AG04449 (cell line): ENCODE results near the gene ATP8A2.

Experiments used
- CTCF ChIA-PET: fragments of 350-600 bp; formaldehyde crosslinking; extraction: SDS; loops from one replicate; lab custom pipeline; 2021; ENCODE audit warnings: antibody characterized with exemption; lab: Yijun Ruan, JAX
- POLR2A ChIA-PET: fragments of 400-600, 350-600 bp; formaldehyde crosslinking; extraction: SDS; loops from one replicate; lab custom pipeline; 2020; ENCODE audit warnings: antibody characterized with exemption, inconsistent platforms; lab: Yijun Ruan, JAX
- DNase-seq: peaks from one replicate; pipeline ENCODE4 v3.0.0-alpha.2; 2010; ENCODE audit warnings: low read depth, low spot score
- H3K4me3 ChIP-seq: 2 replicates; pipeline ENCODE4 v1.5.1; 2011; ENCODE audit warnings: low read depth, mild to moderate bottlenecking, control low read depth, low read length
- TF ChIP-seq, protein P1 (sequence below): IDR thresholded peaks from one replicate; pipeline ENCODE4 v1.5.1; 2011; ENCODE audit warnings: mild to moderate bottlenecking, moderate library complexity, low read length, control low read depth, inconsistent platforms; ENCODE audit not compliant: insufficient read depth; ENCODE audit errors: missing control alignments

ATP8A2 gene

DNA sequence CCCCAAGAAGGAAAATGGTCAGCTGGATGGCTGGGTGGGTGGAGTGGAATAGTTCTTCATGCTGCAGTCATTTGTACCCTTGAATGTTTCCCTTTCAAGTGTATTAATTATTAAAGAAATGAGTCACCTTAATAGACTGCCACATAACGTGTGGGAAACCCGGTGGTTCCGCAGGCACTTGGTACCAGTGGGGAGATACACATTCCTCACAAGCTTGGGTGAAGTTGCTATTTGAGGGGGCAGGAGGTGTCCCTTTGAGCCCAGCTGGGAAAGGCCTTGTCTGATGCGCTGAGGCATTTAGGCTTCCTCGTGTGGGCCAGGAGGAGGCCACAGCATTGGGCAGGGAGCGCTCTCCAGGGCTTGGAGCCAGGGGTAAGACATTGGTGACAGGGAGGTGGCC is 57.7 kb downstream of the ATP8A2 start:
- DNase-seq = no peak
- ChIA-PET CTCF (no interaction called here), POLR2A (no interaction called here)
- H3K4me3 ChIP-seq = no peak overlapping the region
- TF ChIP-seq, protein P1, sequence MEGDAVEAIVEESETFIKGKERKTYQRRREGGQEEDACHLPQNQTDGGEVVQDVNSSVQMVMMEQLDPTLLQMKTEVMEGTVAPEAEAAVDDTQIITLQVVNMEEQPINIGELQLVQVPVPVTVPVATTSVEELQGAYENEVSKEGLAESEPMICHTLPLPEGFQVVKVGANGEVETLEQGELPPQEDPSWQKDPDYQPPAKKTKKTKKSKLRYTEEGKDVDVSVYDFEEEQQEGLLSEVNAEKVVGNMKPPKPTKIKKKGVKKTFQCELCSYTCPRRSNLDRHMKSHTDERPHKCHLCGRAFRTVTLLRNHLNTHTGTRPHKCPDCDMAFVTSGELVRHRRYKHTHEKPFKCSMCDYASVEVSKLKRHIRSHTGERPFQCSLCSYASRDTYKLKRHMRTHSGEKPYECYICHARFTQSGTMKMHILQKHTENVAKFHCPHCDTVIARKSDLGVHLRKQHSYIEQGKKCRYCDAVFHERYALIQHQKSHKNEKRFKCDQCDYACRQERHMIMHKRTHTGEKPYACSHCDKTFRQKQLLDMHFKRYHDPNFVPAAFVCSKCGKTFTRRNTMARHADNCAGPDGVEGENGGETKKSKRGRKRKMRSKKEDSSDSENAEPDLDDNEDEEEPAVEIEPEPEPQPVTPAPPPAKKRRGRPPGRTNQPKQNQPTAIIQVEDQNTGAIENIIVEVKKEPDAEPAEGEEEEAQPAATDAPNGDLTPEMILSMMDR = no peak

DNA sequence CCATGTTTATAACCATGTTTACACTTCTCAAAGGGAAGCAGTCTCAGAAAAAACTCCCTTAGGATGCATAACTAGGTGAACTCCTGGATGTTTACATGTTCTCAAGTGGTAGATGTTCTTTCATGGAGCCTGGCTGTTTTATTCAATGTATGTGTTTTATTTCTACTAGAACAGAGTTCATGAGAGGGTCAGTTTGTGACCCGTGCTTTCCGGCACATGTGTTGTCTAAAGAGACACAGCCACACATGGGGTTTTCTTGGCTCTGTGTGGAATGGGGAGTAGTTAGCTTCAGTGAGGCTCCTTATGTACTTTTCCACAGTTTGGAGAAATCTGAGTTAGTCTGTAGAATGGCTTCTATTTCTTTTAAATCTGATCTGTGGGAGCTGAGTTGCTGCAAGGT is 60.9 kb downstream of the ATP8A2 start:
- no peak for DNase-seq
- ChIA-PET POLR2A (no interaction called here), CTCF (no interaction called here)
- TF ChIP-seq, protein P1 = no peak
- H3K4me3 ChIP-seq = no peak overlapping the region

DNA sequence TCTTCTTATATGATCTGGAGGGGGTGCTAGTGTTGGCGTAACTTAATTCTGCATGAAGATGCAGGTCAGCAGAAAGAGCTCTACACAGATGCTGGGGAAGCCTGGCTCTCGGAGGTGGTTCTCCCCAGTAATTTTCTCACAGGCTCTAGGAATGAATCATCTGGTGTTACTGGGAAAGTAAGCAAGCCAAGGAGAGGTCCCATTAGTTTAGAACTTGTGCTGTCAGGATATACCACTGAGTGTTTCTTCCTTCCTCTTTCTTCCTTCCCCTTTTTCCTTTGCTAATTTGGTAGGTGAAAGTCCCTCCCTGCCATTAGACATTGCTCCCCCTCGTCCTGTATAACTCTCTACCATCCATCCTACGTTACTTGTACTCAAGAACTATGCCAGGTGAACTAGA is 68.3 kb downstream of the ATP8A2 start:
- POLR2A ChIA-PET = no interaction called here
- DNase-seq = no peak

DNA sequence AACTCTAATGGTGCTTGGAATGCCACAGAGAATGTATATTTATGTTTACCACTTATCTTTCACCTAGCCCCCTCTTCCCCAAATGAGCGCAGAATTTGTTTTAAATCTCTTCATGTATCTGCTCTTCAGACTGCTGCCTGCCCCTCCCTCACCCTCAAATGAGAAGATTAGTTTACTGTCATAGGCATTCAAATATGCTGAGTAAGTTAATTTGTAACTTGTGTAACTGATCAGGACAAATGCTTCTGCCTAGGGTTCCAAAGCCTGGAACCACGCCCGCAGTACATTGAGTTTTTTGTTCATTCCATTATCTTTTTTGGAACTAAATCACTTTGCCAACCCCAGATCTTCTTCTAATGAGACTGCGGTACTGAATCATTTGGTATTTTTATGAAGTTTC is 74.5 kb downstream of the ATP8A2 start:
- no peak for DNase-seq
- CTCF ChIA-PET = no interaction called here
- POLR2A ChIA-PET = no interaction called here
- H3K4me3 ChIP-seq = no peak overlapping the region
- TF ChIP-seq, protein P1 = no peak

More for the DNA sequence above, 68.3 kb downstream of the ATP8A2 start:
- no peak overlapping the region for H3K4me3 ChIP-seq
- TF ChIP-seq, protein P1 = no peak
- CTCF ChIA-PET = no interaction called here

DNA sequence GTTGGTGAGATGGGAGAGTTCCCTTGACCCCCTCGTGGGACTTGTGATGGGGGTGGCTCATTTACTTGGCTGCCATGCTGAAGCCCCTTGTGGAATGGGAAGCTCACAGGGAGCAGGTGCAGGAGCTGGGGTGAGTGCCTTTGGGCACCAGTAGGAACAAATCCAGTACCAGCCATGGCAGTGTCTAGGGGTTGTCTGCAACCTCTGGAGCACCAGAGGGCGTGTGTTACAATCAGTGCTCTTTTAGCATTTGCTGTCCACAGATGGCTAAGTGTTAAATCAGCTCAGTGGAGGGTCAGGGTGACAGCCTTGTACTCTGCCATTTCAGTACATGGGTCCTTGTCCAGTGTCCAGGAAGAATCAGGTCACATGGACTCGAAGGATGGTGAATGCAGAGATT is 75.6 kb downstream of the ATP8A2 start:
- DNase-seq = no peak
- ChIA-PET POLR2A (no interaction called here), CTCF (no interaction called here)
- TF ChIP-seq, protein P1 = no peak
- no peak overlapping the region for H3K4me3 ChIP-seq

DNA sequence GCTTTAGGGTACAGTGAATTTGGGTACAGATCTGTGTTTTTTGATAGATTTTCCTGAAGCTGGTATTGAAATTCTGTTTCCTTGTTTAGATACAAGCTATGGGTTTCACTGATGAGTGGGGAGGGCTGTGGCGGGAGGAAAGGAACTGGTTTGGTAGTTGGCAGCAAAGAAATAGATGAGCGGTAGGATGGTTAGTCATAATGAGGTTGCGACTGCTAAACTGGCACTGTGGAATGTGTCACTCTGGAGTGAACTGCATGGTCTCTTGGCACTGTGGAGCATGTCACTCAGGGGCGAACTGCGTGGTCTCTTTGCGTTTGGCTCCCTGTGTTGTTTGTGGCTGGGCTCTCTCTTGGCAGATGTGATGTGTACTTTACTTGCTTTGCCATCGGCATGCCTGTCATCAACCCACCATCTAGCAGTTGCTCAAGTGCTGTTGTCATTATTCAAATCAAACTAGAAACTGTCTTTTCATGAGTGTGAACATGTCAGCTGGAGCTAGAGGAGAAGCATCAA is 82.1 kb downstream of the ATP8A2 start:
- TF ChIP-seq, protein P1 = no peak
- POLR2A ChIA-PET = no interaction called here
- no peak for DNase-seq
- CTCF ChIA-PET = no interaction called here
- no peak overlapping the region for H3K4me3 ChIP-seq
